HG03575 (cell line): Measurements from ENCODE around the gene PITX2.
A peak's percentile ranks its signal among the peaks of the same experiment; 100 is the strongest.

Source experiments
- ATAC-seq: cut with Tn5 transposase; IDR thresholded peaks from one replicate; pipeline ENCODE4 v1.9.1; 2021; ENCODE audit not compliant: unreplicated experiment, insufficient number of reproducible peaks, low FRiP score; ENCODE audit errors: extremely low read depth

The PITX2 gene

DNA sequence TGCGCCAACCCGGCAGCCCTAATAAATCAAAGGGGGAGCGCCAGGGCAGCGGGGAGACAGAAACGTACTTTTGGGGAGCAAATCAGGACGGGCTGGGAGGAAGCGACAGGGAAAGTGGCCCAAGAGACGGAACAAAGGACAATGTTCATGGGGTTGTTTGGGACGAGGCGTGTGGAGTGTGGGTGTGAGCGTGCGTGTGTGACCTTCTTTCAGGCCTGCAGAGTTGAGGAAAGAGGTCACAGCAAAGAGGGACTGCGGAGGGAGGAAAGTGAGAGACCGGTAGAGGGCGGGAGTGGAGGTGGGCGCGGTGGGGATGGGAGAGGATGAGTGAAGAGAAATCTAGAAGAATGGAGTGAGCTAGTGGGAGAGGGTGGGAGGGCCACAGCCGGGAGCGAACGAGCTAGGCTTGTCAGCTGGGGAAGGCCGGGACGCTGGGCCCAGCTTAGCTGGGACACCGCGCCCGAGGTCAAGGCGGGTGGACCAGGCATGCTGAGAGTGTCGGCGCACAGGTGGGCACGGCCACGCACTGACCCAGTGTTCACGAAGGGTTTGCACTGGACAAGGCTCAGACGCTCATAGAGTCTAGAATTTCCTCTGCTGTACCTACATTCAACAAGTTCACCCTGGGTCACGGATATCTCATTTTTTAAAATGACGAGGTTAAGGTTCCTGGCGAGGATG is 14.7 kb upstream of the PITX2 start:
- ATAC-seq: no peak

DNA sequence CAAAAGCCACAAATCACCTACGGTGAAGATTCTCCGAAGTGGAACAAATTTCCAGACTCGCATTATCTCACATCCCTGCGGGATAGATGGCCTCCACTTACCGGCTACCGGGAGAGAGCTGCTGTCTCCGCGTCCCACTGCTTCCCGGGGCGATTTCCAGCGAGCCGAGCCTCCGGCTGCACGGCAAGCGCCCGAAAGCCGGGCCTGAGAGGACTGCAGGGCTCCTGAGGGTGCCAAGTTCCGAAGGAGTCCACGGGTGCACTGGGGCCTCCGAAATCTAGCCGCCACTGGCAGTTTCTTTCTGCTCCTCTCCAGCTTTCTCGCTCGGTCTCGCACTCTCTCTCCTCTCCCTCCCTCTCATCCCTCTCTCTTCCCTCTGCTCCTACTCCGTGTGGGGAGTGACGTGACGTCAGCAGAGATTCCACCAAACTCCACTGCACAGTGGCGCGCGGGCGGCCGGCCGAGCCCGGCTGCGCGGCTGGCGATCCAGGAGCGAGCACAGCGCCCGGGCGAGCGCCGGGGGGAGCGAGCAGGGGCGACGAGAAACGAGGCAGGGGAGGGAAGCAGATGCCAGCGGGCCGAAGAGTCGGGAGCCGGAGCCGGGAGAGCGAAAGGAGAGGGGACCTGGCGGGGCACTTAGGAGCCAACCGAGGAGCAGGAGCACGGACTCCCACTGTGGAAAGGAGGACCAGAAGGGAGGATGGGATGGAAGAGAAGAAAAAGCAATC is 14.0 kb upstream of the PITX2 start:
- no peak for ATAC-seq

DNA sequence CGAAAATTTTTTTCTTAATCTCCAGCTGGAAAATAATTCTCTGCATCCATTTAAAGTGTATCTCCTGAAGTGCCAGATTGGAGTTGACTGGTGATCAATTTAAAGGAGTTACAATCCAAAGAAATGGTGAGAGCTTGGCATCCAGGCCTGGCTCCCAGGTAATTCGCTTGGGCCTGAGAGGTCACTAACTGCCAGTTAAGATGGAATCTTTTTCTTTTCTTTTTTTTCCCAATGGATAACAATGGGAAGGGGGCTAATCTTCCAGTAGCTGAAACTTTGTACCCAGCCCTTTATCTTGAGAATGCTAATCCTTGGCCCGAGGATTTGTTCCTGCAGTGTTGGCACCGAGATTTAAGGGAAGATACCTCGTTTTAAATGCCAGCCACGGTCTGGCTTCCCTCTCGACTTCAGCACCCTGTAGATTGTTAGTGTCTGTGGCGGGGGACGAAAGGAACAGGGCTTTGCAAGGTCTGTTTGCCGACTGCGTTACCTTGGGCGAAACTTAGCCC is 13.3 kb upstream of the PITX2 start:
- no peak for ATAC-seq

DNA sequence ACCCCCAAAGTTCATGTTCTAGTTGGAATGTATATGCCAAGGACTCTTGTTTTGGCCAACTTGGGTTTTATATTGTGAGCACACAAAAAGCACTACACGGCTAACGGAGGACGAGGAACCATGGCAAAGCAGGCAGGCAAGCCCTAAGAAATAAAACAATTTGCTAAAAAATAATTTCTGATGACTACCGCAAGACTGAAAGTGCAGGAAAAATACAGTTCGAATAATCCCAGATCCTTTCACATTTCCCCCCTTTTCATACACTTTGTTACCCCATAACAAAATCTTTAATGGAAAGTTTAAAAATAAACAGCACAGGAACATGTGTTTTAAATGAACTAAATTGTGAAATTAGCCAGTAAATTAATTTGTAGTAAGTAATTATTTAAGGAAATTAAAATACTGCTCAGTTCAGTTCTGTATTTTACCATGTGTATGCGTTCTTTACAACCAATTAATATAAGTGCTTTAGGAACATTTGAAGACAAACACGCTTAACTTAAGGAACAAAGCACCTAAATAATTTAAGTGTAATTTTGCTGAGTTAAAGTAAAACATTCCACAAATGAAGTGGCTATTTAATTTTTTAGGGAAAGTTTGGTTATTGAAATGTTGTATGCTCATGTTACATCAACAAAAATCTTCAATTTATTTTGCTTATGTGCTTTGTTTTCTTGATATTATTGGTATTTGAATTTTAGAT is 12.4 kb upstream of the PITX2 start:
- ATAC-seq: no peak

DNA sequence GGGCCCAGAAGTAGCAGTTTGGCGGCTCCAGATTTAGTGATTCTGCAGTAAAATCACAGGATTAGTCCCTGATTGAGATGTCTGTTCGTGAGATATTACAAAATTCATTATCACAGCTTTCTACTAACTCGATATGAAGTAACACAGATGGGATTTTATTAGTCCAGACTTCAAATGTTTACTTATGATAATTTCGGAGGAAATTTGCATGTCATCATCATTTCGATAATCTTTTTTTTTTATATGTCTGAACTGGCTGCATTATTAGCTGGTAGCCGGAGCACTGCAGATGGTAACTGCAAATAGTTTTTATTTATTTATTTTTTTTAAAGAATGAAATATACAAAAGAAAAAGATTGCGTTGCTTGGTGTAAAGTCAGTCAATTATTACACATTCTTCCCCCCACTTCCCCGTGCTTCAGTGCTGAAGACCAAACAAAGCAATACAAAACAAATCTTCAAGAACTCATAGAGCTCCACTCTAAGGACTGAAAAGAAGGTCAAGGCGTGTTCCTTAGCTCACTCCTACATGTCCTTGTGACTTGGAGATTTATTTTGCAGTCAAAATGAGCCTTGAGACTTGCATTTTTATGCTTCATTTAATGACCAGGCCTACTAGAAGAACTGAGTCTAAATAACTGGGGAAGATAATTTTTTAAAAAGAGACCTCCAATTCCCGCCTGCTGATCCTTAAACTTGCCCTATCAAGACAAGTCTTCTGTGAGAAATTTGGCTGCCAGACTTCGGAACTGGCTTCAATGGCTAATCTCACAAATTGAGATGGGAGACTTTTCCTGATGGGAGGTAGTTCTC is 11.7 kb upstream of the PITX2 start:
- no peak for ATAC-seq

DNA sequence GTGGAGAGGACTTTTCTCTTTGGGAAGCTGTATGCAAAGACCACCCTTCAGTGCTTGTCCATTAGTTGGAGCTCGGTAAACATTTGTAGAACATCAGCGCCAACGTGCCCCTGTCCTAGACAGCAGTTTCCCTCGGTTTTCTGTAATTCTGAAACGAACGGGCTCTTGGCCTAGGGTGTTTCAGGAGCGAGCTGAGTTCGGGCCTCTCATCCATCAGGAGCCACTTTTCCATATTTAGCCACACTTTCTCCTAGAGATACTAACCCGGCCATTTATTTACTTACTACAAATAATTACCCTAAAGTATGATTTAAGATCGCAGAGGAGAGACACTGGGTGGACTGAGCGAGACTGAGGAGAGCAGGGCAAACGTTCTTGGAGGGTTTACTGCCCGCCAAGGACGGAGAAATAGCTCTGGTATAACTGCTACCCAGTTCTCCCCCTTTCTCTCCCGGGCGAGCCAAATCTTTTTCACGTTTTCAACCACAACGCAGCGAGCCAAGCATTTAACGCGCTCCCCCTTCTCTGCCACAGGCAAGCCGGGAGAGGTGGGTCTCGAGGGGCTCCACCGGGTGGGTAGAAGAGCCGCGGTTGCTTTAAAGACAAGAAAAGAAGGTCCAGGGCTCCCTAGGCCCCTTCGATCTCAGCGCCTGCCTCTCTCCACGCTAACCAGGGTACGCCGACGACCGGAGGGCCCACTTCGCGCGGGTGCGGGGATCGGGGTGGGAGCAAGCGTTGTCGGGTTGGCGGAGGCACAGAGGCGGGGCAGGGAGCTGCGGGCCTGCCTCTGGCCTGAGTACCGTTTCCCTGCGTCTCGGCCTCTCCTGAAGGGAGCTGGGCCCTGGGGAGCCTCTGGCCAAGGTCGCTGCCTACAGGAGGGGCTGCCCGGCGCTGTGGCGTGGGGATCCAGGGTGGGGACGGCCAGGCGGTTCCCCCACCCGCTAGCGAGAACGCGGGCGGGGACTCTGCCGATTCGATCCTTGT is 10.8 kb upstream of the PITX2 start:
- no peak for ATAC-seq

DNA sequence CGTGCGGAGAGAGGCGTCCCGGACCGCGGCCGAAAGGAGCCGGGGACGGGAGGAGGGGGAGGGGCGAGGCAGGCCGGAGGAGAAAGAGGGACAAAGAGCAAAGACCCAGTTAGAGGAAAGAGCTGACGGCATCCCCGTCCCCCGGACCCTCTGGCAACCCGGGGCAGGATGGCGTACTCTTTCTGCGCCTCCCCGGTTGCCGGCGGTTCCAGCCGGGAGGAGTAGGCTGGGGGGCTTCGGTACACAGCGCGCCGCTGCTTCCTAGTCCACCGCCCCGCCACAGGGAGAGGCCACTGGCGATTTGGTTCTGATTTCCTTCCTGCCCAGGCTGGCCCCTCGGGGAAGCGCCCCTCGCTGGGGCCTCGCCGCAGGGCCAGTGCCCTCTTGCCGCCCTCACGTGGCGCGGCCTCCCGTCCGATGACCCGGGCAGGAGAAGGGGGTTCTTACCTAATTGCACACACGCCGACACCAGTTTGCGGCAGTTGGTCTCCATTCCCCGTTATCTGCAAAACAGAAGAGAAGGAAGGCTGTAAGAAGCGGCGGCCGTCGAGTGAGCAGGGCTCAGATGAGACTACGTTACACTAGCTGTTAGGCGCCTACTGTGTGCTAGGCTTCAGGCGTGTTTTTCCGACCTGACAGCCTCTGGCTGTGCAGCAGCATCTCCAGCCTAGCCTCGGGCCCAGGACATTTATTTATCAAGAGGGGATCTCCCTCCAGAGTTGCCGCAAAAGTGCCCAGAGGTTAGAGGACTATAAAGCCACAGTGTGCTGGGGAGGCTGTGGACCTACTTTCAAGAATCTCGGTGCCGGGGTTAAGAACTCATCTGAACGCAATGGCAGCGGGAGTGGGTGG is 9.9 kb upstream of the PITX2 start:
- no peak for ATAC-seq

DNA sequence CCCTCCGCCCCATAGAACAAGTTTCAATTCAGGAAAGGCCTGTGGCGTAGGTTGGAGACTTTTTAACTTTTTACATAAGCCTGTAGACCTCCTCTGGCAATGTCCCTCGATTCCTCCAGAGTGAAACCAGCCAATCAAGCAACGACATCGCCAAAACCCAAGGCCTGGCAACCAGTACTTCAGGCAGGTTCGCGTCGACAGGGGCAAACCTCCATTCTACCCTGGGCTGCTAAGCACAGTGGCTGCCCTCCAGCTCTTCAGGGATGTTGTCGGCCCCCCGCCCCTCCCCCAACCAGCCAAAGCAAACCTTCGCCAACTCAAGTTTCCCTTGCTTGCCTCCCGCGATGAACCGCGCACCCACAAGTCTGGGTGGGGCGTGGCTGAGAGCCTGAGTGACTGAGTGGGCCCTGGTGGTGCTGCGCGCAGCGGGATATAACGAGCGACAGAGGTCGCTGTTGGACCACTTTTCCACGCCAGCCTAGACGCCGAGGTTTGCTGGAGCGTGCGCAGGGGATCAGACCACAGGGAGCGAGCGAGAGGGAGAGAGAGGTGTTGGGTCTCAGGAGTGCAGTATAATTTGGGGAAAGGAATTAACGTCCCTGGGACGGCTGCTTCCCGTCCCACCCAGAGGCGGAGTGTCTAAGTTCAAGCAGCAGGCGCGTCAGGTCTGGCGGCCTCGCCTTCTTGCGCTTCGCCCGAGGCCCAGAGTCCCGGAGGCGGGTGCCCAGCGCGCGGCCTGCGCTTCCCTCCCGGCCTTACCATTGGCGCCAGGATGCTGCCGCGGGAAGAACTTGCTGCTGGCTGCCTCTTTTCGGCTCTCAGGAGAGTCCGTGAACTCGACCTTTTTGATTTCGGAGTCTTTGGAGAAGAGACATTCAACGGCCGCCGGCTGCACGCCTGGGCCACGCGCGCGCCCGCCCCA is 9.0 kb upstream of the PITX2 start:
- ATAC-seq: peak; percentile 93

DNA sequence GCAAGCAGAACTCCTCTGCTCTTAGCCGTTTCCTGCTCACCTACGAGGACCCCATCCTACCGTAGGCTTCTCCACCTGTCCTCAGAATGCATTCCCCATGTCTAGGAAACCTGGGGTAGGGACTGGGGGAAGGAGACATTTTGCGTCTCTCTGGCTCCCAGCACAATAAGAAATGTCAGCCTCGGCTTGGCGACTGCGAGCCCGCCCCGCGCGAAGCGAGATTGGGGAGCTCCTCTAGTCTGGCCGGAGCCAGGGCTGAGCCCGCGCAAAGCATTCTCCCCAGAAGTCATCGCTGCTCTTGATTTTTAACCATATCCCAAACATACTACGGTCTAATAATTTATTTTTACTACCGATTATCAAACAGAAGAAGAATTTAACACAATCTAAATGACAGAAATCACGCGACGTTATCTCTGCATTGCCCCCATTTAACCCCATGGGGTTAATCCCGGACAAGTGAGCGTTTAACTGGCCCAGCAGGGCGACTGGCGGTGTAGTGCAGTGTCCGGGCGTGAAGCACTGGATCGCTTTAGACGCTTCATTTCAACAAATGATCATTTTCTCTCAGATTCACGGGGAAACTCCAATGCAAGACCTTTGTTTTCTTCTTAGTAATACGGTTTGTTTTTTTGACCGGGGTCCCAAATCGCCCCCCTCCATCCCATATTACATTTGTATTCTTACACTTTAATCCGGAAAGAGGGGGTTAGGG is 8.0 kb upstream of the PITX2 start:
- no peak for ATAC-seq

DNA sequence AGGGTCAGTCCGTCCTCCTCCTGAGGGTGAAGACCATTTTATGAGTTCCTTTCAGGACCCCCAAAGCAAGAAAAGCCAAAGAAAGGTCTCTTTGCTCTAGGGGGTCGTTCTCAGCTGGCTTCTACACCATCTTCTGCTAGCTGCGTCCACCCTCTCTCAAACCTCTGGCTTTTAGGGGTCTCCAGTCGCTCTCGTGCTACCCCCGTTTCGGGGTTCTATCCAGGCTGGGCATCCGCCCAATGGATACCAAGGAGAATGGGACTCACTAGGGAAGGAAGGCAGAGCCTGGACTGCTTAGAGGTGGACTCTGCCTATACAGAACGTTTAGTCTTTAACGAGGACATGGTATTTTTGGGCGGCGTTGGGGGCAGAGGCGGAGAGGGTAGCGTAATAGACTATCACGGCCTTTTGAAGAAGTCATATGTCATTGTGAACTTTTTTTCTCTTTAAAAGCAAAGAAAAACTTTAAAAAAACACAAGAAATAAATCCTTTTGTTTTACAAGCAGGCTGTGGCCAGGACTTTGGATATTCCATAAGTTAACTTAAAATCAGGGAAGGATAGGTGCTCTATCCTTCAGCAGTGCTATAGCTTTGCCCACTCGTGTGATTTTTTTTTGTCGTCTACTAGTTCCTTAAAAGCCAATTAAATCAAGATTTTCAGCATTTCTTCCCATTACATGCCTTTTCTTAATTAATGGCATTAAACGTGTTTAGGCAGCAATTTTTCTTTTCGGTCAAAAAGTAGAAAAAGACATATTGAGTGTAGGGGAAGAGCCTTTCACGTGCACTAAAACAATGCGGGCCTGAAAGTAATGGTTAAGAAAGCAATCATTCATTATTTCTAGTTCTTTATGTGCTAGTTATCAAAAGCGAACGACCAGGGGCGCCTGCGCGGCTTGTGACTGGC is 7.2 kb upstream of the PITX2 start:
- ATAC-seq: no peak

DNA sequence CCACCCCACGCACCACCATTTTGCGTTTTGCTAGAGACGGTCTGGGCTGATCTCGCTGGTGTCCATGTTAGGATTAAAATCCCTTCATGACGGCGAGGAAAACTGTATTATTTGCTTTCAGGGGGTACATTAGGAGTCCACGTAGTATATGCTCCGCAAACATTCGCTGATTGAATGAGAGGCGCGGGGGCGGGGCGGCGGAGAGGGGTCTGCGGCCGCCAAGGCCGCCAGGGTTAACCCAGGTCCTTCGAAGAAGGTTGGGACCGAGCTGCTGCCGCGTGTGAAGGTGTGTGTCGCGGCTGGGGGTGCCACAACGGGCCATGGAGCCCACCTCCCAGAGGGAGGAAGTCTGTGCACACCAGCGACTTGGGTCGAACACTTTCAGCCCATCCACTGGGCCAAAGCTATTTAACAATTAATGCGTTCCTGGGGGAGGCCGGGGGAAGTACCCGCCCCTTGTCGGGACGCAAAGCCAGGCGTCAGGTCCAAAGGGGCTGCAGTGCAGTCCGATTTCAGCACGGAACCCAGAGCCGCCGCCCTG is 6.4 kb upstream of the PITX2 start:
- no peak for ATAC-seq

DNA sequence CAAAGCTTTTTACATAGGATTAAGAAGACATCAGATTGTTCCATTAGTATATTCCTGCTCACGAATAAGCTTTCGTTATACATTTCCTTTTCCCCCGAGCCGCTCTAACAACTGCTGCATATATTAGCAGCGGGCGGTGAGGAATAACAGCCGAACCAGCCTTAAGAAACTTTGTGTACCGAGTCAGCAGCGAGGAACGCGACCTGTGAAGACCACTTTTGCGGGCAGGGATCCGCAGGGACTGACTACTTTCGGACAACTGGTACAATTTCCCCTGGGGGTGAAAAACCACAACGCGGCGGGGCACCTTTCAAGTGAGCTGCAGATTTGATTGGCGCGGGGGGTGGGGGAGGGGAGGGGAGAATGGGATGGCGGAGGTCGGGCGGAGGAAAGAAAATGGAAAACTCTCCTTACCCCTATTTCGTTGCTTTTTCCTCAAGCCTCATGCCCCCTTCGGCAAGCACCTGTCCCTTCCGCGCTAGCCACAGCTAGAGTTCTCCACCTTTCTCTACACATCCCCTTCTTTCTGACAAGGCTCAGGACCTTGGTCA is 5.9 kb upstream of the PITX2 start:
- ATAC-seq: no peak

DNA sequence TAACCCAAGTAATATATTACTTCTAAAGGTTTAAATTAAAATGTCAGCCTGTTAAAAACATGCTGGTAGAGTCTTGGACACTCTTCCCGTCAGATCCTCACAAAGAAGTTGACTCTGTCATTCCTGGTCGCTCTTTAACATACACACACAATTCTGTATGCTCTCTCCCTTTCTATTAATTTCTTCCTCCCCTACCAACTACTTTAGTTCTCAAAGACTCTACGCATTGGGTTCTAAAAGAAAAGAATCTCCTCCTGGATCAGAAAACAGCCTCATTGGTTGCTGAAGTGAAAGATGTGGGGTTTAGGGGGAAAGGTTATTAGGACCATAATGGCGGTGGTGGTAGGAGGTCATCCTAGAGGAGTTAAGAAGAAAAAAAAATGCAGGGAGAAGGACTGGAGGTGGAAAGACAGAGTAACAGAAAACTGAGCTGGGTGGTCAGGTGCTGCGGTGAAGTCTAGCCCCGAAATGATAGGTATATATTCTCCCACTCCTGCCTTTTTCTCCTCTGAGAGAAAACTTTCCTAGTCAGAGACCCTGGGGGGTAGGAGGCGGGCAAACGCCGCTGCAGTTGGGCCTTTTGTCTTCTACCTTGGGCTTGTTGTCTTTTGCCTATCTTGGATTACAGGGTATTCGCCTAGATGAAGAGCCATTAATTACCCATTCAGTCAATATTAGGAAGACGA is 5.2 kb upstream of the PITX2 start:
- ATAC-seq: no peak
